Measurements from ENCODE around the gene WNK4.
"Not testable (repeated sequence)": the region's sequence is repeated elsewhere in the genome, so short reads cannot be mapped to it uniquely, and the experiment has no call there.

WNK4 gene

GRCh38 chr17:42779936-42780850 lies at the start of gene WNK4:
Gene WNK4, plus strand, starts transcription at chr17:42780610. Its CDS starts 89 bp downstream, at chr17:42780699.
- Histone ChIP-seq H3K9ac (ENCODE audit: low read length) (no peak within 1 kb of the TSS), H3K27ac (ENCODE audit: low read depth, low read length) (no peak within 1 kb of the TSS), H3K36me3 (ENCODE audit: insufficient read depth, low read length) (peaks cover 32% of the 10 kb centered on the region), H3K4me1 (ENCODE audit: insufficient read depth, low read length) (peaks cover 10% of the 10 kb centered on the region), H3K9me3 (ENCODE audit: low read length) (no peaks in the 10 kb centered on the region), H3K27me3 (ENCODE audit: control insufficient read depth in 1 of 2, insufficient read depth in 2 of 2, low read length in 2 of 2) (peaks cover 41 to 52% of the 10 kb centered on the region in 2 donors), H3K4me3 (ENCODE audit: low read depth in 1 of 2, low read length in 2 of 2) (peak within 1 kb of the TSS in 1 of 2 donors; percentile 4)

GRCh38 chr17:42740699-42741098 lies 39.7 kb upstream of the WNK4 start:
- H3K36me3 ChIP-seq (ENCODE audit: insufficient read depth, low read length): no peaks in the 10 kb centered on the region
- no peaks in the 10 kb centered on the region for H3K27me3 ChIP-seq (ENCODE audit: control insufficient read depth in 1 of 2, insufficient read depth in 2 of 2, low read length in 2 of 2)
- H3K4me1 ChIP-seq (ENCODE audit: insufficient read depth, low read length): peaks cover 10% of the 10 kb centered on the region
- no peak overlapping the region for H3K9ac ChIP-seq (ENCODE audit: low read length)
- no peak overlapping the region for H3K4me3 ChIP-seq (ENCODE audit: low read depth in 1 of 2, low read length in 2 of 2)
- no peaks in the 10 kb centered on the region for H3K9me3 ChIP-seq (ENCODE audit: low read length)
- no peak overlapping the region for H3K27ac ChIP-seq (ENCODE audit: low read depth, low read length)

GRCh38 chr17:42742916-42743315 lies 37.5 kb upstream of the WNK4 start:
- H3K27me3 ChIP-seq (ENCODE audit: control insufficient read depth in 1 of 2, insufficient read depth in 2 of 2, low read length in 2 of 2); H3K36me3 ChIP-seq (ENCODE audit: insufficient read depth, low read length); H3K9me3 ChIP-seq (ENCODE audit: low read length); H3K4me1 ChIP-seq (ENCODE audit: insufficient read depth, low read length); H3K4me3 ChIP-seq (ENCODE audit: low read depth in 1 of 2, low read length in 2 of 2); H3K9ac ChIP-seq (ENCODE audit: low read length); H3K27ac ChIP-seq (ENCODE audit: low read depth, low read length): not testable (repeated sequence)

GRCh38 chr17:42743595-42744282 lies 36.7 kb upstream of the WNK4 start:
- Histone ChIP-seq H3K36me3 (ENCODE audit: insufficient read depth, low read length) (no peaks in the 10 kb centered on the region), H3K27ac (ENCODE audit: low read depth, low read length) (peak overlapping the region; percentile 90), H3K27me3 (ENCODE audit: control insufficient read depth in 1 of 2, insufficient read depth in 2 of 2, low read length in 2 of 2) (no peaks in the 10 kb centered on the region), H3K9ac (ENCODE audit: low read length) (peak overlapping the region; percentile 65), H3K4me1 (ENCODE audit: insufficient read depth, low read length) (peaks cover 10% of the 10 kb centered on the region), H3K4me3 (ENCODE audit: low read depth in 1 of 2, low read length in 2 of 2) (peak overlapping the region; percentile 77), H3K9me3 (ENCODE audit: low read length) (no peaks in the 10 kb centered on the region)

- Histone ChIP-seq H3K4me3 (ENCODE audit: low read depth in 1 of 2, low read length in 2 of 2) (peak overlapping the region; percentile 77 to 83), H3K9me3 (ENCODE audit: low read length) (no peaks in the 10 kb centered on the region), H3K27me3 (ENCODE audit: control insufficient read depth in 1 of 2, insufficient read depth in 2 of 2, low read length in 2 of 2) (no peaks in the 10 kb centered on the region), H3K9ac (ENCODE audit: low read length) (peak overlapping the region; percentile 65), H3K27ac (ENCODE audit: low read depth, low read length) (peak overlapping the region; percentile 90), H3K36me3 (ENCODE audit: insufficient read depth, low read length) (no peaks in the 10 kb centered on the region), H3K4me1 (ENCODE audit: insufficient read depth, low read length) (peaks cover 10% of the 10 kb centered on the region)
These were observed 36.1 kb upstream of the WNK4 start for GRCh38 chr17:42744283-42744805.

- H3K27ac ChIP-seq (ENCODE audit: low read depth, low read length): peak within 1 kb of the TSS; percentile 90
- peaks cover 12% of the 10 kb centered on the region for H3K4me1 ChIP-seq (ENCODE audit: insufficient read depth, low read length)
- H3K9ac ChIP-seq (ENCODE audit: low read length): peak within 1 kb of the TSS; percentile 65
- peak within 1 kb of the TSS; percentile 77 to 83 for H3K4me3 ChIP-seq (ENCODE audit: low read depth in 1 of 2, low read length in 2 of 2)
- H3K27me3 ChIP-seq (ENCODE audit: control insufficient read depth in 1 of 2, insufficient read depth in 2 of 2, low read length in 2 of 2): no peaks in the 10 kb centered on the region
- no peaks in the 10 kb centered on the region for H3K36me3 ChIP-seq (ENCODE audit: insufficient read depth, low read length)
- H3K9me3 ChIP-seq (ENCODE audit: low read length): no peaks in the 10 kb centered on the region
These were observed 35.4 kb upstream of the WNK4 start, which contains the start of gene EZH1 for GRCh38 chr17:42744806-42745617. Gene EZH1, minus strand, starts transcription at chr17:42745040. Its CDS starts 16,099 bp downstream, at chr17:42728941.

- no peaks in the 10 kb centered on the region for H3K27me3 ChIP-seq (ENCODE audit: control insufficient read depth in 1 of 2, insufficient read depth in 2 of 2, low read length in 2 of 2)
- H3K36me3 ChIP-seq (ENCODE audit: insufficient read depth, low read length): no peaks in the 10 kb centered on the region
- H3K9ac ChIP-seq (ENCODE audit: low read length): no peak overlapping the region
- no peak overlapping the region for H3K27ac ChIP-seq (ENCODE audit: low read depth, low read length)
- no peaks in the 10 kb centered on the region for H3K9me3 ChIP-seq (ENCODE audit: low read length)
- H3K4me3 ChIP-seq (ENCODE audit: low read depth in 1 of 2, low read length in 2 of 2): no peak overlapping the region
- peaks cover 14% of the 10 kb centered on the region for H3K4me1 ChIP-seq (ENCODE audit: insufficient read depth, low read length)
These were observed 32.1 kb upstream of the WNK4 start for GRCh38 chr17:42748202-42748907.

- Histone ChIP-seq H3K36me3 (ENCODE audit: insufficient read depth, low read length) (no peaks in the 10 kb centered on the region), H3K4me3 (ENCODE audit: low read depth in 1 of 2, low read length in 2 of 2) (no peak overlapping the region), H3K27me3 (ENCODE audit: control insufficient read depth in 1 of 2, insufficient read depth in 2 of 2, low read length in 2 of 2) (no peaks in the 10 kb centered on the region), H3K4me1 (ENCODE audit: insufficient read depth, low read length) (peaks cover 6% of the 10 kb centered on the region), H3K27ac (ENCODE audit: low read depth, low read length) (no peak overlapping the region), H3K9me3 (ENCODE audit: low read length) (no peaks in the 10 kb centered on the region), H3K9ac (ENCODE audit: low read length) (no peak overlapping the region)
These were observed 31.3 kb upstream of the WNK4 start for GRCh38 chr17:42748908-42749798.

GRCh38 chr17:42750739-42751344 lies 29.6 kb upstream of the WNK4 start:
- H3K27ac ChIP-seq (ENCODE audit: low read depth, low read length): no peak overlapping the region
- H3K9ac ChIP-seq (ENCODE audit: low read length): no peak overlapping the region
- H3K9me3 ChIP-seq (ENCODE audit: low read length): no peaks in the 10 kb centered on the region
- no peaks in the 10 kb centered on the region for H3K36me3 ChIP-seq (ENCODE audit: insufficient read depth, low read length)
- no peak overlapping the region for H3K4me3 ChIP-seq (ENCODE audit: low read depth in 1 of 2, low read length in 2 of 2)
- peaks cover 6% of the 10 kb centered on the region for H3K4me1 ChIP-seq (ENCODE audit: insufficient read depth, low read length)
- no peaks in the 10 kb centered on the region for H3K27me3 ChIP-seq (ENCODE audit: control insufficient read depth in 1 of 2, insufficient read depth in 2 of 2, low read length in 2 of 2)

Measured in muscle layer of colon (tissue), 2 donors.